Stimulated activated CD4-positive, alpha-beta T cell treated with anti-CD3 and anti-CD28 coated beads, Interleukin-4, amount 100 ng/mL, for 48 hours (primary cell): ENCODE results near the gene PKHD1.

Experiments used
- DNase-seq, 2 donors: peaks; one replicate each; pipeline ENCODE4 v3.0.0-alpha.2; 2020; ENCODE audit warnings: low read depth in 2 of 2

The PKHD1 gene

GRCh38 chr6:51684603-51685002 lies 402.8 kb downstream of the PKHD1 start:
- no peak for DNase-seq

GRCh38 chr6:51684038-51684437 lies 403.4 kb downstream of the PKHD1 start:
- DNase-seq: no peak

- no peak for DNase-seq
Measured at GRCh38 chr6:51678905-51679620, 408.4 kb downstream of the PKHD1 start.

- no peak for DNase-seq
Measured at GRCh38 chr6:51678274-51678673, 409.1 kb downstream of the PKHD1 start.

- no peak for DNase-seq
Measured at GRCh38 chr6:51675922-51676275, 411.5 kb downstream of the PKHD1 start.

- no peak for DNase-seq
Measured at GRCh38 chr6:51675020-51675921, 412.1 kb downstream of the PKHD1 start.

- DNase-seq: no peak
Measured at GRCh38 chr6:51663525-51663924, 423.9 kb downstream of the PKHD1 start.

GRCh38 chr6:51660767-51661166 lies 426.6 kb downstream of the PKHD1 start:
- no peak for DNase-seq

GRCh38 chr6:51657491-51657890 lies 429.9 kb downstream of the PKHD1 start:
- DNase-seq: no peak

GRCh38 chr6:51655517-51655916 lies 431.9 kb downstream of the PKHD1 start:
- DNase-seq: no peak

- no peak for DNase-seq
Measured at GRCh38 chr6:51654647-51655046, 432.8 kb downstream of the PKHD1 start.

- DNase-seq: no peak
Measured at GRCh38 chr6:51651132-51651817, 436.1 kb downstream of the PKHD1 start.

- no peak for DNase-seq
Measured at GRCh38 chr6:51648774-51649173, 438.6 kb downstream of the PKHD1 start.

GRCh38 chr6:51648236-51648635 lies 439.2 kb downstream of the PKHD1 start:
- no peak for DNase-seq

GRCh38 chr6:51644426-51644825 lies 443.0 kb downstream of the PKHD1 start:
- no peak for DNase-seq

- DNase-seq: no peak
Measured at GRCh38 chr6:51640021-51640420, 447.4 kb downstream of the PKHD1 start.

GRCh38 chr6:51633424-51633823 lies 454.0 kb downstream of the PKHD1 start:
- no peak for DNase-seq

- DNase-seq: no peak
Measured at GRCh38 chr6:51630011-51630410, 457.4 kb downstream of the PKHD1 start.

- no peak for DNase-seq
Measured at GRCh38 chr6:51626391-51626790, 461.0 kb downstream of the PKHD1 start.

GRCh38 chr6:51625566-51625965 lies 461.8 kb downstream of the PKHD1 start:
- no peak for DNase-seq

GRCh38 chr6:51620971-51621370 lies 466.4 kb downstream of the PKHD1 start:
- no peak for DNase-seq

GRCh38 chr6:51619042-51619799 lies 468.2 kb downstream of the PKHD1 start:
- no peak for DNase-seq
